Measurements from ENCODE around the gene MRPS34.

GRCh38 chr16:1734123-1734522, 38.8 kb downstream of the MRPS34 start:
- TF ChIP-seq POLR2A (IDR thresholded peaks at IDR 0.05) (no peak), CTCF (IDR thresholded peaks at IDR 0.05 in 4 of 5, conservative IDR thresholded peaks at IDR 0.05 in 1 of 5) (no peak)

All from gastrocnemius medialis (tissue), 4 donors.